SK-N-MC (cell line): Measurements from ENCODE around the gene SLC25A42.
"Not testable (repeated sequence)": the region's sequence is repeated elsewhere in the genome, so short reads cannot be mapped to it uniquely, and the experiment has no call there.

ENCODE experiments used
- DNase-seq: peaks from one replicate; pipeline ENCODE4 v3.0.0-alpha.2; 2011; ENCODE audit warnings: low read depth, low spot score
- H3K27ac ChIP-seq: fragments of 200-600 bp; sonication (generic); 2 replicates; pipeline ENCODE4 v1.5.1; 2016; ENCODE audit warnings: mixed run types
- H3K36me3 ChIP-seq: fragments of 200-600 bp; sonication (generic); 2 replicates; pipeline ENCODE4 v1.6.1; 2017; ENCODE audit warnings: antibody characterized with exemption, low read length, mixed read lengths; ENCODE audit not compliant: insufficient read depth
- H3K4me3 ChIP-seq: fragments of 200-600 bp; sonication (generic); 2 replicates; pipeline ENCODE4 v1.5.1; 2016
- H3K9ac ChIP-seq: fragments of 200-600 bp; sonication (generic); 2 replicates; pipeline ENCODE4 v1.8.0; 2017; ENCODE audit warnings: mixed run types, mixed read lengths; ENCODE audit not compliant: insufficient read length
- H3K9me3 ChIP-seq: fragments of 200-600 bp; sonication (generic); 2 replicates; pipeline ENCODE4 v1.6.1; 2017; ENCODE audit warnings: low read depth, mild to moderate bottlenecking, antibody characterized with exemption, low read length, moderate library complexity, mixed read lengths
- EZH2 ChIP-seq: fragments of 200-600 bp; sonication (generic); IDR thresholded peaks from one replicate; pipeline ENCODE4 v1.6.1; 2017; ENCODE audit warnings: antibody characterized with exemption
- FOXP2 ChIP-seq: optimal IDR thresholded peaks from 2 replicates; pipeline ENCODE3; 2011; ENCODE audit warnings: mild to moderate bottlenecking, moderate library complexity; ENCODE audit not compliant: insufficient read depth; ENCODE audit errors: extremely low read length, control extremely low read depth
- POLR2AphosphoS5 ChIP-seq: IDR thresholded peaks from 2 replicates; pipeline ENCODE4 v1.6.1; 2012; ENCODE audit warnings: mild to moderate bottlenecking, low read depth, low read length, borderline replicate concordance

SLC25A42 gene

DNA sequence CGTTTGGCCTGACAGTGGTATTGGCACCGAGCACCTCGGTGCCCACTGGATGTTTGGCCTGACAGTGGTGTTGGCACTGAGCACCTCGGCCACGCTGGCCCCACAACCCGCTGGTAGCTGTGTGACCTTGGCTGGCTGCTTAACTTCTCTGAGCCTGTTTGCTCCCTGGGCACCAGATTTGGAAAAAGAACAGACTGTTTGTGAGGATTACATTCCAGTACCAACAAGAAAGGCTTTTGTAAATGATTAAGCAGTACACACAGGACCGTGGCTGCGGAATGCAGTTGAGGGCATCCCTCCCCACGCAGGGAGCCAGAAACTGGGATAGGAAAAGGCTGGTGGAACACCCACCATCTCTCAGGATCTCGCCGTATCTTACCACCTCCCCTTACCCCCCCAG lies 31.9 kb downstream of the SLC25A42 start:
- H3K27ac ChIP-seq: no peak overlapping the region
- TF ChIP-seq POLR2AphosphoS5: no peak
- no peak for TF ChIP-seq EZH2
- no peak for TF ChIP-seq FOXP2

DNA sequence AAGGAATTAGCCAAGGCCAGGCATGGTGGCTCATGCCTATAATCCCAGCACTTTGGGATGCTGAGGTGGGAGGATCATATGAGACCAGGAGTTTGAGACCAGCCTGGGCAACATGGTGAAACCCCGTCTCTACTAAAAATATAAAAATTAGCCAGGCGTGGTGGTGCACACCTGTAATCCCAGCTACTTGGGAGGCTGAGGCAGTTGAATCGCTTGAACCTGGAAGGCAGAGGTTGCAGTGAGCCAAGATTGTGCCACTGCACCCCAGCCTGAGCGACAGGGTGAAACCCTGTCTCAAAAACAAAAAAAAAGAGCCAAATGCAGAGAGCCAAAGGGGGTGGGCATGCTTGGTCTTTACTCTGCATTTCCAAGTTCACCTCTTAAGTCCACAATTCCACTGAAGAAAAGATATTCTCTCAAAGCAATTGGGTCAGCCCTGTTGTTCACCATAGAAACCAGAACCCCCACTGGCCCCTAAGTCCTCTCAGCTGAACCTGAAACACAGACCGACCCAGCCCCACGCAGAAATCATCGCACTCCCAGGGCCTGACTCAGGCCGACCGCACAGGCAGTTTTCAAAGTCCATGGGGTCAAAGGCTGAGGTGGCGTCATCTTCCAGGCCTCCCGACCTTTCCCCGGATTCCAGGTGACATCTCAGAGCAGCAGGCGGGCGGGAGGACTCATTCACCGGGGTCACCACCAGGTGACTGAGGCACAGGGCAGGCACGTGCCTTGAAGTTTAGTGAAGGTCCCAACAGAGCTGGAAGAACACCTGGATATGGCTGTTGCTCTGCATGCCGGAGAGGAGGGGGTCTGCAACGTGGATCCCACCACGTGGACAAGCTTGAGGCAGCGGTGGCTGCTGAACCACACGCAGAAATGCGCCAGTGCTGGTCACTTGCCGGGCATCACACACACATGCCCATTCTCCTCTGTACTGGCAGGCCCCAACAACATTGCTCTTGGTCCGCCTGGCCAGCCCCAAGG lies 33.1 kb downstream of the SLC25A42 start:
- Histone ChIP-seq H3K27ac (no peak overlapping the region), H3K9me3 (no peaks in the 10 kb centered on the region), H3K4me3 (no peak overlapping the region), H3K36me3 (no peaks in the 10 kb centered on the region), H3K9ac (no peak overlapping the region)
- no peak for DNase-seq
- TF ChIP-seq FOXP2 (no peak), EZH2 (no peak), POLR2AphosphoS5 (no peak)

More for the DNA sequence above, 31.9 kb downstream of the SLC25A42 start:
- no peaks in the 10 kb centered on the region for H3K9me3 ChIP-seq
- no peak overlapping the region for H3K9ac ChIP-seq
- DNase-seq: no peak
- H3K4me3 ChIP-seq: no peak overlapping the region
- H3K36me3 ChIP-seq: no peaks in the 10 kb centered on the region

DNA sequence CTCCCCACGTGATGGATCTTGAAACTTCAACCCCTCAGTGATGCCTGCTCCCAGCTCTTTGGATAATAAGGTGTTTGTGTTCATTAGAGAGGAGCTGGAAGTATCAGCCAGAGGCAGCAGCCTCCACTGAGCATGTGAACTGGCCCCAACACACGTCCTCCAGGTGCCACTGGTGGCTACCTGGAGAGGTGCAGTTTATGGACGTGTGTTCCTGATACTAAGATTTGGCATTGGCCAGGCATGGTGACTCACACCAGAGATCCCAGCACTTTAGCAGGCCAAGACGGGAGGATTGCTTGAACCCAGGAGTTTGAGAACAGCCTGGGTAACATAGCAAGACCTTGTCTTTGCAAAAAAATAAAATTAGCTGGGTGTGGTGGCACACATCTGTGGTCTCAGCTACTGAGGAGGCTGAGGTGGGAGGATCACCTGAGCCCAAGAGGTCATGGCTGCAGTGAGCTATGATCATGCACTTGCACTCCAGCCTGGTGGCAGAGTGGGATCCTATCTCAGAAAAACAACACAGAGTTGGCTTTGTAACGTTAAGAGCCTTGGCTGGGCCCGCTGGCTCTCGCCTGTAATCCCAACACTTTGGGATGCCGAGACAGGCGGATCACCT lies 34.4 kb downstream of the SLC25A42 start:
- H3K36me3 ChIP-seq: no peaks in the 10 kb centered on the region
- DNase-seq: no peak
- TF ChIP-seq EZH2 (no peak), FOXP2 (no peak), POLR2AphosphoS5 (no peak)

DNA sequence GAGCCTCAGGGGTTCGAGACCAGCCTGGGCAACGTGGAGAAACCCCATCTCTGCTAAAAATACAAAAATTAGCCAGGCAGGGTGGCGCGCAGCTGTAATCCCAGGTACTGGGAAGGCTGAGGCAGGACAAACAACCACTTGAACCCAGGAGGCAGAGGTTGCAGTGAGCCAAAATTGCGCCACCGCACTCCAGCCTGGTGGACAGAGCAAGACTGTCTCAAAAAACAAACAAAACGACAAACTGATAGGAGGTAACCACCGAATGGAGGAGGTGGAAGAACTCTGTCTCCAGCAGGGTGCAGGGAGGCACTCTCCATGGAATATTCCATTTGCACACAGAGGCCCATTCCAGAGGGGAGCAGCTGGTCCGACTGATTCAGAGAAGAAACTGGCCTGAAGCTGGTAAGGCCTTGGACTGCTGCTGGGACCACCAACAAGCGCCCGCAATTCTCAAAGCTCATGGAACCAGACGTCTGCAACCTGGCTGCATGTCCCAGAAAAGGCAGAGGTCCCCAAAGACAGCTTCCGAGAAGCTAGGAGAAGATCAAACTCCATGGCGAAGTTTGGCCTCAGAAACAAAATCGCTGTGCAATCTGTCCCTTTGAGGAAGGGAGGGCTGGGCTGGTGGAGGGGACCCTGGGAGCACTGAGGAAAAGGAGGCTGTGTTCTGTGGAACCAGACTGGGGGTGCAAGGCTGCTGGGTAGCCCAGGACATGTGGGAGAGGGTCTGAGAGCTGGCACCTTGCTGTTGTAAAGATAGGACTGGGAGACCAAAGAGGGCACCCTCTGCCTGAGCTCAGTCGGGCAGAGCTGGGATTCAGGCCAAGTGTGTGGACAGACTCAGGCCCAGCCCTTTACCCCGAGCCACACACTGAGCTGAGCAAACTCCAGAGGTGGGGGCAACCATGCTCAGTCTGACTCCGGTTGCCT lies 35.2 kb downstream of the SLC25A42 start:
- Histone ChIP-seq H3K9ac (no peak overlapping the region), H3K9me3 (no peaks in the 10 kb centered on the region), H3K4me3 (no peak overlapping the region), H3K36me3 (no peaks in the 10 kb centered on the region), H3K27ac (no peak overlapping the region)
- TF ChIP-seq FOXP2 (no peak), POLR2AphosphoS5 (no peak), EZH2 (no peak)
- DNase-seq: no peak

More for the DNA sequence above, 34.4 kb downstream of the SLC25A42 start:
- Histone ChIP-seq H3K27ac (no peak overlapping the region), H3K4me3 (no peak overlapping the region), H3K9ac (no peak overlapping the region), H3K9me3 (no peaks in the 10 kb centered on the region)

DNA sequence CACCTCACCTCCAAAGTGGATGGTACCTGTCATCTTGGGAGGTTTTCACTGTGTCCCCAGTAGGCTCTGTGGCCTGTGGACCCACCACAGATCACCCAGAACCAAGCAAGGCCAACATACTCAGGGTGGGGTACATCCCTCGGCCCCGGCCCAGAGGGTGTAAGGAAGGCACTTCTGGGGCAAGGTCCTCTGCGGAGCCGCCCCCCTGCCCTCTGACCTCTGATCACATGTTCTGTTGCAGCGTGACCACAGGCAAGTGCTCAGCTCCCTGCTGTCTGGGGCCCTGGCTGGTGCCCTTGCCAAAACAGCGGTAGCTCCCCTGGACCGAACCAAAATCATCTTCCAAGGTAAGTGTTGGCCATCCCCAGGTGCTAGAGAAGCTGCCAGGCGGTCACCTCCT lies 37.7 kb downstream of the SLC25A42 start:
- Histone ChIP-seq H3K4me3 (no peak overlapping the region), H3K27ac (no peak overlapping the region), H3K36me3 (no peaks in the 10 kb centered on the region), H3K9ac (no peak overlapping the region), H3K9me3 (no peaks in the 10 kb centered on the region)
- no peak for DNase-seq
- TF ChIP-seq POLR2AphosphoS5 (no peak), FOXP2 (no peak), EZH2 (no peak)

DNA sequence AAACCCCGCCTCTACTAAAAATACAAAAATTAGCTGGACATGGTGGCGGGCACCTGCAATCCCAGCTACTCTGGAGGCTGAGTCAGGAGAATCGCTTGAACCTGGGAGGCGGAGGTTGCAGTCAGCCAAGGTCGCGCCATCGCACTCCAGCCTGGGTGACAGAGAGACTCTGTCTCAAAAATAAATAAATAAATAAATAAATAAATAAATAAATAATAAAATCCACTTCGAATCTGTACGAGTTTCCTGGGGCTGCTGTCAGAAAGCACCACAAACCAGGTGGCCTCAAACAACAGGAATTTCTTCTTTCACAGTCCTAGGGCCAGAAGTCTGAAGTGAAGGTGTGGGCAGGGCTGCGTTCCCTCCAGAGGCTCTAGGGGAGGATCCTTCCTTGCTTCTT lies 38.8 kb downstream of the SLC25A42 start:
- H3K9me3 ChIP-seq, DNase-seq, H3K27ac ChIP-seq, H3K4me3 ChIP-seq, H3K9ac ChIP-seq, H3K36me3 ChIP-seq: not testable (repeated sequence)

DNA sequence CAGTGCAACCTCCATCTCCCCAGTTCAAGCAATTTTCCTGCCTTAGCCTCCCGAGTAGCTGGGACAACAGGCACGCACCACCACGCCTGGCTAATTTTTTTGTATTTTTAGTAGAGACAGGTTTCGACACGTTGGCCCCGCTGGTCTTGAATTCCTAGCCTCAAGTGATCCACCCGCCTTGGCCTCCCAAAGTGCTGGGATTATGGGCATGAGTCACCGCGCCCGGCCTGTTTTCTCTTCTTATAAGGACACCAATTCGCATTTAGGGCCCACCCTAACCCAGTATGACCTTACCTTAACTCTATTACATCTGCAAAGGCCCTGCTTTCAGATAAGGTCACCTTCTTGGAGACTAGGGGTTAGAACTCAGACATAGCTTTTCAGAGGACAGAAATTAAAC lies 39.4 kb downstream of the SLC25A42 start:
- Histone ChIP-seq H3K9ac (no peak overlapping the region), H3K9me3 (no peaks in the 10 kb centered on the region), H3K27ac (no peak overlapping the region), H3K36me3 (no peaks in the 10 kb centered on the region), H3K4me3 (no peak overlapping the region)
- DNase-seq: no peak
- no peak for TF ChIP-seq FOXP2
- TF ChIP-seq POLR2AphosphoS5: no peak

DNA sequence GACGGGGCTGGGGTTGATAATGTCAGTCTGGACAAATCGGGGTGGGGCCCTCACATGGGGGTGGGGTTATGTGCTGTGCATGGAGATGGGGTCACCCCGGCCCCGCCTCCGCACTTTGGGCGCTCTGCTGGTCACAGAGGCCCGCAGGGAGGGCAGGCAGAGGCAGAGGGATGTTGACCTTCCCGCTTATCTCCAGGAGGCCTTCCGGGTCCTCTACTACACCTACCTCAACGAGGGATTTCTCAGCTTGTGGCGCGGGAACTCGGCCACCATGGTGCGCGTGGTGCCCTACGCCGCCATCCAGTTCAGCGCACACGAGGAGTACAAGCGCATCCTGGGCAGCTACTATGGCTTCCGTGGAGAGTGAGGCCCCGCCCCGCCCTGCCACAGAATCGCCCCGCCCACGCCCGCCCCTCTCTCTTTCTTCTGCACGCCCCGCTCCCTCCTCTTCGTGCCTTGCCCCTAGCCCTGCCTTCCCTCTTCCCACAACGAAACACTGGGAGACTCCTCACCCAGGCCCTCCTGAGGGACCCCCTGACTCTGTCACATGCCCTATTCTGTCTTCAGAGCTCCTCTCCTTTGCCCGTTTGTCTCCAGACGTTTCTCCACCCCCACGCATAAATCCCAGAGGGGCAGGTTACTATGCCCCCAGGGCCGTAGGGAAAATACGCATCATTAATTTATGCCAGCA lies 41.7 kb downstream of the SLC25A42 start:
- H3K27ac ChIP-seq: peak overlapping the region; percentile 94
- peak overlapping the region; percentile 72 for H3K9ac ChIP-seq
- H3K36me3 ChIP-seq: no peaks in the 10 kb centered on the region
- peak; percentile 89 for DNase-seq
- peak overlapping the region; percentile 88 for H3K4me3 ChIP-seq
- TF ChIP-seq EZH2 (no peak), FOXP2 (no peak), POLR2AphosphoS5 (peak; percentile 90)
- no peaks in the 10 kb centered on the region for H3K9me3 ChIP-seq
